Measurements from ENCODE around the gene PCDH1.
"Not testable (repeated sequence)": the region's sequence is repeated elsewhere in the genome, so short reads cannot be mapped to it uniquely, and the experiment has no call there.

PCDH1 gene

DNA sequence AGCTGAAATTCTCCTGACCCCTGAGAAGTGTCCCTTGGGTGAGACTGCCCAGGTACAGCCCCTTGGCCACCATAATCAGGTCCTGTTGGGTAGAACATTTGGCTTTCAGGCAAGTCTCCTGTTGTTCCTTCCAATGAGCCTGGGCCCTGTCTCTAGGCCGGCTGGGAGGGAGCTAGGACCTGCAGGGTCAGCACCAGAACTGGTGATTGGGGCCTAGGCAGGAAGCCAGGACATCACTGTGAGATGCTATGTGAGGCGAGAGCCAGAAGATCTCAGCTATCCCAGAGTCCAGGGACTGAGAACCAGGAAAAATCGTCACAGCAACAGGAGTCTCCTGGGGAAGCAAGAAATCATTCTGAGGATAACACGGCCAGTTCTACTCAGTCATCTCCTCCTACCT lies 51.5 kb downstream of the PCDH1 start:
- DNase-seq: no peak

DNA sequence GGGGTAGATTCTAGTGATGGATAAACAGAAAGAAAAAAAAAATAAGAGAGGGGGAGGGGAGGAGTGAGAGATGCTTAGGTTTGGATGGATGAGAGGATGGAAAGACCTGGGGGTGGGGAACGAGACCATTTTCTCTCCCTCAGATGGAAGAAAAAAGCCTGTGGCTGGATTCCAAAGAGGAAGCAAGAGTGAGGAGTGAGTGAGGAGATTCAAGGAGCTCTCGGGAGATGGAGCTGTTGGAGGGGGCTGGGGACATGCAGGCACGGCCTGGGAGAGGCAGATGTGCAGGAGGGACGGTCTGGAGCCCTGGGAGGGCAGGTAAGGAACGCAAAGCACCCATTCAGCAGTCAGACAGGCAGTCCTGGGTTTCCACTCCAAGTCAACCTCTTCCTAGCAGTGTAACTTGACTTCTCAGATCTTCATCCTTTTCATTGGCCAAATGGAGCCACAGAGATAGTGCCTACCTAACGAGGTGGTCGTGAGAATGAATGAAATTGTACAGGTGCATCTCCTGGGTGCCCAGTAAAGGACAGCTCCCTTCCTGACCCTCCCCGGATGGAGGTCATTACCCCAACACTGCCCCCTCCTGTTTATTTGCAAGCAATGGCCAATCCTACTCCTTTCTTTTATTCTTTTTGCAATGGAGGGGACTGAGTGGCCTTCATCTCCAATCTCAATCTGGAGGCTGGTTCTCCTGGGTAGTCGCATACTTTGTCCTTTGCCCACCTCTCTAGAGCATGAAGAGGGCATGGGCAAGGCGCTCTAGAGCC lies 52.2 kb downstream of the PCDH1 start:
- peak; percentile 25 for DNase-seq

DNA sequence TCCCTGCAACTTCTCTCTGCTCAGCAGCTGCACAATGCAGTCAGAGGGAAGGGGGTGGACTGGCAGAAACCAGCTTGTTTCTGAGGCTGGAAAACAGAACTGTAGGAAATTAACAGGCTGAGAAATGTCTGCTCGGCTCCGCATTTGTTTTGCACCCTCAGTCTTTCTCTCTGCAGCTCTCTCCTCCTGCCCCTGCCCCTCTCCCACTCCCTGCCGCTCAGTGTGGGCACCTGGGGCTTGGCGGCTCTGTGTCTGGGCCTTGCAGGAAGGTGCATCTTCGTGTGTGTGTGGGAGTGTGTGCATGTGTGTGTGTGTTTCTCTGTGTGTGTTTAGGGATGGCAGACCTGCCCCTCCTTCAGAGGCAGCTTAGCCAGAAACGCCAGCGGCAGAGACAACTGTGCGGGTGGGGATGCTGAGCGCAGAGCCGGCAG lies 53.0 kb downstream of the PCDH1 start:
- no peak for DNase-seq

DNA sequence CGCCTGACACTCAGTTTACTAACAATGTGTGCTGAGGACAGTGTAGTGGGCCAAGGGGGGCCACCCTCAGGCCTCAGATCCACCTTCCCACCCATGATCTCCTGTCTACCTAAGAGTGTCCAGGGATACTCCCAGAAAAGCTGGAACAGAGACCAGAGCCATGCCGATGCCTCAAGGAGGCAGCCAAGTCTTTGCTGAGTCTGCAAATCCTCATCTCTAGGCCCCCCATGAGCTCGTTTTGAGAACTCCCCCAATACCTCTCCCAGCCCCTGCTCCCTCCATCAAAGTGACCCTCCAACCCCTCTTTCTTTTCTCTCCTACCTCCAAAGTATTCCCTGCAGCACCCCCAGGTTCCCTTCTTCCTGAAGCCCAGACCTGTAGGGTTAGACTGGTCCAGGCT lies 53.5 kb downstream of the PCDH1 start:
- no peak for DNase-seq

DNA sequence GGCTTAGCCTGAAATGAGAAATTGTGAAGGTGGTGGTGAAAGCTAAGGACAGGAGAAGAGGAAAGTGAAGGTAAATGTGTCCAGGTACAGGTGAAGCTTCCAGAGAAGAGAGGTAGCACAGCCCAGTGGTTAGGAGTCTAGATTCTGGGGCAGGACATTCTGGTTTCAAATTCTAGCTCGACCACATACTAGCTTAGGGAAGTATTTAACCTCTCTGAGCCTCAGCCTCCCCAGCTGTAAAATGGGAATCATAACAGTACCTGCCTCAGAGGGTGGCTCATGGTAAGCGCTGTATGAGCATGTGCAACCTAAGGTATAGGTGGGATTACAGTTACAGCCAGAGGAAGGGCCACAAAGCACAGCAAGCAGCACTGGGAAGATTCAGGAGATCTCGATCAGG lies 55.2 kb downstream of the PCDH1 start:
- DNase-seq: no peak

DNA sequence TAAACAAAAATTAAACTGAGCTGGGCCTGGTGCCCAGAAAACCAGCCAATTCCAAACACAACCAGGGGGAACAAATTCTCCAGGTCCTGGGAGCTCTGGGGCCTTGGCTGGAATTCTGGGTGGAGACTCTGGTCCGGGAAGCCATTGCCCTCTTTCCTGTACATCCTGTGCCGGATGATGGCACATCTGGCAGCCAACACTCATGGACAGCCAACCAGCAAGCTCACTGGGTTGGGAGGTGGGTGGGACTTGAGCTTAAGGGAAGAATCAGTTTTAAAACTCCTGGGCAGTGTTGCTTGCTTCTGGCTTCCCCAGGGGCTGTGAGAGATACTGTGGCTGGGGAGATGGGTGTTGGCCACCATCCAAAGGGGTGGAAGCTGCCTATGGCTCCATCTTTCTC lies 56.1 kb downstream of the PCDH1 start:
- DNase-seq: no peak

DNA sequence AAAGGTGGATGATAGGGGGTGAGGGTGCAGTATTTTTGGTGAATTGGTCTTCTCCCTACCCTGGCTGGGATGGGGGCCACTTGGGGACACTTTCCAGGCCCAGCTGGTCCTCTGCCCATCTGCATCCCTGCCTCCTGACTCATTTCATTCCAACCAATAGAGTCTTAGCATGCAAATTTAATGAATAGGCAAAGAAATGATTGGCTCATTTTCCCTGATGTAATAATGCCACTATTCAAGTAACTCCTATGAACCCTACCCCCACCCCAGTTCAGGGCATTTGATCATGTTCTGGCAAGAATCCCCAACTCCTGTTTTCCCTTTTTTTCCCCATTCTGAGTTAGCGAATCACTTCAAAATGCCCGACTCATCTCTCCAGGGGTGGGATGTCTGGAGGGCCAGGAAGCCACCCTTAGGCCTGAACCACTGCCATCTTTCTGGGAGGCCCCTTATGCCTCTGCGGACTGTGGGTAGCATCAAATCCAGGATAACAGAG lies 56.7 kb downstream of the PCDH1 start:
- no peak for DNase-seq

DNA sequence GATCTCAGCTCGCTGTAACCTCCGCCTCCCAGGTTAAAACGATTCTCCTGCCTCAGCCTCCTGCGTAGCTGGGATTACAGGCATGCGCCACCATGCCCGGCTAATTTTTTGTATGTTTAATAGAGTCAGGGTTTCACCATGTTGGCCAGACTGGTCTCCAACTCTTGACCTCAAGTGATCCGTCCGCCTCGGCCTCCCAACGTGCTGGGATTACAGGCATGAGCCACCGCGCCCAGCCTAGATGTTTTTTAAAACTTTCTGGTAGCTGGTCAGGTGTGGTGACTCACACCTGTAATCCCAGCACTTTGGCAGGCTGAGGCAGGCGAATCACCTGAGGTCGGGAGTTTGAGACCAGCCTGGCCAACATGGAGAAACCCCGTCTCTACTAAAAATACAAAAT lies 57.5 kb downstream of the PCDH1 start:
- not testable (repeated sequence) for DNase-seq

DNA sequence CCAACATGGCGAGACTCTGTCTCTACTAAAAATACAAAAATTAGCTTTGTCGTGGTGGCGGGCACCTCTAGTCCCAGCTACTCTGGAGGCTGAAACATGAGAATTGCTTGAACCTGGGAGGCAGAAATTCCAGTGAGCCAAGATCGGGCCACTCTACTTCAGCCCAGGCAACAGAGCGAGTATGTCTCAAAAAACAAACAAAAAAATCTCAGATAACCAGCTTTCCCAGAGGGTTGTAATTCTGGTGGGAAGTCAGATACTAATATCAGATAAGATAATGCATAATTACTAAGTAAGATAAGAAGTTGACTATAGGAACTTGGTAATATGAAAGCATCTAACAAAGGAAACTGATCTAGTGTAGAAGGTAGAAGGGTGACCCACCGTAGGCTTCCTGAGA lies 60.6 kb downstream of the PCDH1 start:
- DNase-seq: no peak

DNA sequence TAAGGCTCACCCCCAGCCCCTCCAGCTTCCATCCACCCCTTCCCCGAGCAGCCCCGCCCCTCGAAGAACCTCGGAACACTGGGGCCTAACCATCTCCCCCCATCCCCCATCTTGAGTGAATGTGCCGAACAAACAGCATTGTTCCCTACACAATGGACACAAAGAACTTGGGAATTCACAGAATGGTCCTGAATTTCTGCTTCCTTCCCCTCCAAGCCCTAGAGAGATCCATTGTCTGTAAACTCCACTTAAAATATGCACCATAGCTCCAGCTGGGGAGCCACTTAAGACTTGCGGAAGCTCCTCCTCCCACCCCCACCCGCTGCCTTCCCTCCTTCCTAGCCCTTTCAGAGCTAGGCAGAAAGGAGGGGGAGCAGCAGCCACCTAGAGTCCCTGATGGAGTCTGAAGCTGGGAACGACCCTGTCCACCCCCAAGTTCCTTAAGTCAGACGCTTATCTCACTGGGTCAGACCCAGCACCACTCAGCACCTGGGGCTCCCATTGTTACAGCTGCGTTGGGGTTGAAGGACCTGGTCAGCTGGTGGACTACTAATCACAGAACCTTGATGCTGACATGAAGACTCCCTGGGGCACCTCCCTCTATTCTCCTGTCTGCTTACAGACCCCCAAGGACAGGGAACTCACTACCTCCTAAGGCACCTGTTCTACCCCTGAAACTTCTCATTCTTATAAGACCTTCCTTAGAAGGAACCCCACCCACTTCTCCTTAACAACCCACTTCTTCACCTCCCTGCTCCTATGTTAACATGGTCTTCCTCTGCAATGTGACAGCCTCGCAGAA lies 61.4 kb downstream of the PCDH1 start:
- DNase-seq: no peak

DNA sequence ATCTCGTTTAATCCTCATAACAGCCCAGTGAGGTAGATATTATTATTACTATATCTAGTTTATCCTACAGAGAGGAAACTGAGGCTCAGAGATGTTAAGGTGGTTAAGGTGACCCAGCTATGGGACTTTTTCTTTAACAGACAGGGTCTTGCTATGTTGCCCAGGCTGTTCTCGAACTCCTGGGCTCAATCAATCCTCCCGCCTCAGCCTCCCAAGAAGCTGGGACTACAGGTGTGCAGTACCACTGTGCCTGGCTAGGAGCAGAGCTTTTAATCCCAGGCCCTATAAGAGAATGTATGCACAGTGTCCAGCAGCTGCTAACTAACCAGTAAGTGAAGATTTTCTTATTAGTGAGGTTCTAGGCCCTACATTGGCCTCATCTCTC lies 62.4 kb downstream of the PCDH1 start:
- no peak for DNase-seq

DNA sequence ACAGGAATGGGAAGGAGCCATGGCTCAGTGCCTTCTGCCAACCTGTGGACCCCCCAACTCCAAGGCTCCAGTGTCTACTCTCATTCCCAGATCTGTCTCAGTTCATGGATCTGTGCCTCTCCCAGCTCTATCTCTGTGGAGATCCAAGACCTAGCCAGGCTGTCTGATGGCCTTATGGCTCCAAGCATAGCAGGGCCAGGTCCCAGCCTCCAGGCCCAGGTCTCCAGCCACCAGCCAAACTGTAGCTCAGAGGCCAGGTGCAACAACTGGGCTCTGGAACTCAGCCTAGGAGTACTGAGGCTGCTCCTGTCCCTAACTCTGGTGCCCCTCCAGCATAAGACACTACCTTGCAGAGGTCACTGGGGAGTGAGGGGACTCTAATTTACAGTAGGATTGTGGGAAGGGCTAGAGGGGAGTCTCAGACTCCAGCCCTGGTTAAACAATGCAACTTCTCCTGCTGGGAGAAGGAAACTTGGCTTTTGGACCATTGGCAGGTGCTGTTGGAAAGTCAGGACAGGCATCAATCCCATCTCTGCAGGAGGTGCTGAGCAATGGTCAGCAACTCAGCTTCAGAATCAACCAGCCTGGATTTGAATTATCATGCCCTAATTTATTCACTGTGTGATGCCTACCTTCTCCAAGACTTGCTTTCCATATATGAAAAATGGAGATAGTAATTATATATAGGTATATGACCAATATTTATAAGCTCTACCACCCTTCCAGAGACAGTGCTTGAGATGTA lies 63.0 kb downstream of the PCDH1 start:
- no peak for DNase-seq

DNA sequence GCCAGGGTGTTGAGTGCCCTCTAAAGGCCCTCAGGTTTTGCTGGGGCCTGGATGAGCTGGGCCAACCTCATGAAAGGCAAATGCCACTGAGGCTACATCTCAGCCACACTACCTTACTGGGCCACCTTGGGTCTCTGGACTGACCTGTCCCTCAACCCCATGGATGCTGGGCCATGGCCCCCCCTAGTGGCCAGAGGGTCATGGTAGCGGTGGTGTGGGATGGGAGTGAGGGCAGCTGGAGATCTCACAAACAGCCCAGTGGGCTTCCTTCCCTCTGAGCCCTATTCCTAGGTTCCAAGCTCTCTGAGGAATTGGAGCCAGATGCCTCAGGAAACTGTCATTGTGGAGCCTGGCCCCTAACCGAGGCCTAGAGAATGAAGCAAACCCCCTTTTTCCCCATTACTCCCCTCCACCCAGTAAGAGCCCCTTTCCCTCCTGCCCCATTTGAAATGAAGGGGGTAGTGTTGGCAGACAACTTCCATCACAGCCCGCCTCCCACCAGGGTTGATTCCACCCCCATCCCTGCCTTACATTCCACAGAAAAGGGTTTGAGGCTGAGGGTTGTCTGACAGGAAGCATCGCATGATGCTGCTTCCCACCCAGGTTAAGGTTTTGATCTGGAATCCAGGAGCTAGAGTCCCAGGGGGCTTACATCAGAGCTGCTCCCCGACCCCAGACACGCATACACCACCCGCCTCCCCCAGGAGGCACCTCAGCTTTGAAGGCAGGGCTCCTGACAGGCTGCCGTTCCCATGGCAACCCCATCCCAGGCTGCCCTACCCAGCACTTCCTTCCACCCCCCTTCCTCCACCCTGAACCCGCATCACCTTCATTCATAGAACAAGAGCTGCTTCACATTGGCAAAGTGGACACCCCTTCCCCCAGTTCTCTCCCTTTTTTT lies 63.9 kb downstream of the PCDH1 start:
- peak; percentile 56 for DNase-seq

DNA sequence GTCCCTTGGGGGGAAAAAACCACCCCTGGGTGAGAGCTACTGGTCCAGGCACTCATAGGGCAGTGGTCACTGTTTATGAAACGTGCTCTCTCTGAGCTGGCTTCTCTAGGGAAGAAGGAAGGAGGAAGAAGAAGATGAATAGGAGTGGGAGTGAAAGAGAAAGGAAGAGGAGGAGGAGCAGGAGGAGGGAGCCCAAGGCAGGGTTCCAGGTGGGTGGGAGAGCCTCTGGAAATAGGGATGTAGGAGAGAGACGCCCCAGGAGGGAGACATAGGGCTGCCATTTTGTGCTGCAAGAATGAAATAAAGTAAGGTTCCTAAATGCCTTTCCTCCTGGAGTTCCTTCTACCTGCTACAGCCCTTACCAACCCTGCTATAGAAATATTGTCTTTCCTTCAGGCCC lies 65.7 kb downstream of the PCDH1 start:
- no peak for DNase-seq

DNA sequence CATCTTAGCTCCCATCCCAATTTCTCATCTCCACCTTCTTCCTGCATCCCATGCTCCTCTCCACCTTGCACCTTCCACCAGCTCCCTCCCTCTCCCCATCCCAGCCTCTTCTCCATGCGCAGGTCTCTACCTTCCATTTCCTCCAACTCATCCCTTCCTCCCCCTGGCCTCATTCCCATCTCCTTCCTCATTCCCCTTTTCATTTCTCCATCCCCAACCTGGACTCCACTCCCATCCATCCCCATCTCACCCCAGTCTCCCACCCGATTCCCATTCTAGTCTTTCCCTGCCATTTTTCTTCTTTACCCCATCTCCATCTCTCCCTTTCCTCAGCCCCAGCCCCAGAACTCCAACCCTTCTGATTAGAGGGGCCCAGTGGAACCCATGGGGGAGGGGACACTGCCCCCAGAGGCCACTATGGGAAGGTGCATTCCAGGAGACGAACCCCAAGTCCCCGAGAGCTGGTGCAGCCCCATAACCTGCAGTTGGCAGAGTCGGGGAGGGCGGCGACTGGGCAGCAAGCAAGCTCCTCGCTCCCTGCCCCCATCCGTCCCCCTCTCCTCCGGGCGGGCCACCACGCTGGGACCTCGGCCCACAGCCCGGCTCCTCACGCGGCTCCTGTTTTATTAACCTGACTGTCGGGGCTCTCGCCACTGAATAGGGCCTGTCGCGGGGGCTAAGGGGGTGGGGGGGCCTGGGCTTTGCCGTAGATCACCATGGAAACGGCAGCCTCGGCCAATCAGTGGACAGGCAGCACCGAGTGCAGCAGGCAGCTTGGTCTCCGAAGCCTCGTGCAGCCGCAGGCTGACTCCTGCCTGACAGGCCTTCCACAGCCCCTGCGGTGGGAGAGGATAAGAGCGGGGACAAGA lies 66.7 kb downstream of the PCDH1 start:
- peak; percentile 33 for DNase-seq

DNA sequence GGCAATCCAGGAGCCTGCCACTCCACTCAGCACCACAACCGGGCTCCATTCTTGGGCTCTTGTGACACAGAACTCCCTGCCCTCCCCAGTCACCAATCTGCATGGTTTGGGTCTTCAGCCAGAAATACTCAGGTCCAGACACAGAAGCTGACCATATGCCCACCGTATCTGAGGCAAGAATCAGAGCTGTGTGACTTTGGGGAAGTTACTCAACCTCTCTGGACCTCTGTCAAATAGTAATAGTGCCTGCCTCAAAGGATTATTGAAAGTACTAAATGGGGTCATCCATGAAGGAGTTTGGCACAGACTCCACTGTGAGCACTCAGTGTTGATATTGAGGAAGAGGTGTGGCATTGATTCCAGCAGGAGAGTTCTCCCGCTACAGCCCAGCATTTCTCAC lies 67.5 kb downstream of the PCDH1 start:
- DNase-seq: no peak

DNA sequence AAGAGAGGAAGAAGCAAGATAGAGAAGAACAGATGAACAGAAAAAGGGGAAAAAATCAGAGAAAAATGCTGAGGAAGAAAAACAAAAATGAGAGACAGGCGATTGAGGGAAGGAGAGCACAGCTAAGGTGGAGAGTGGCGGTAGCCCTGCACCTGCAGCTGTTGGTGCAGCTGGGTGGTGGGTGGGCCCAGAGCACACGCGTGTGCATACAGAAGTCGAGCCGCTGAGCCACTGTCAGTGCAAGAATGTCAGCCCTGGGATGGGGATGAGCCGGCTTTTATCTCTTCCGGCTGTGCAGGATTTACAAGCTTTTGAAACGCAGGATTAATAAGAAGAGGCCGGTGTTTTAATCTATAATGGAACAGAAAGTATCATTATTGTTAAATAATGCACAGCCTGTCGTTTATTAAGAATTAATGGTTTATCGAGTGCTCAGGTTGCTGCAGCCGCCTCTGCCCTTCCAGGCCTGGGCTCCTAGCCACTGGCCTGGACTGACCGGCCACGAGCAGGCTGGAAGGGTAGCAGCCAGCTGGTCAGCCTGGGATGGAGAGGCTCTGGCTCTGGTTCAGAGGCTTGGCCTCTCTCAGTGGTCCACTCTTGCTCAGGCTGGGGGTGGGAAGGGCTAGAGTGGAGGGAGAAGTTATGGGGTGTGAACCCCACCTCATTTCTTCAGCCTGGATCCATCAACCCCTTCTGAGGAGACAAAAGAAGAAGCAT lies 68.7 kb downstream of the PCDH1 start:
- DNase-seq: no peak

DNA sequence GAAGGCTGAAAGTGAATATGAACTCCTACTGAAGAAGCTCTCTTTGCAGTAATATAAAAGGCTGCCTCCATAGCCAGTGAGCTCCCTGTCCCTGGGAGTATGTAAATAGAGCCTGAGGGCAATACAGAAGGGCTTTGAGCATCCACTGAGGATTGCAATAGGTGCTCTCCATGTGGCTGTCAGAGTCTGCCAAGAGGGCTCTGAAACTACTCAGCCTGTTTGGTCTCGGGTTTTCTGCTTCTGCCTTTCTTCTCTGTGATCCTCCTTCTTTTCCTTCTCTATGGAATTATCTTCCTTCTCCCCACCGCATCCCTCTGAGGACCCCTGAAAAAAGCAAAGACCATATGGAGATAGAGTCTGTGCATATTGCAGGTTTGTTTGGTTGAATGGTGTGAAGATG lies 69.4 kb downstream of the PCDH1 start:
- DNase-seq: no peak

DNA sequence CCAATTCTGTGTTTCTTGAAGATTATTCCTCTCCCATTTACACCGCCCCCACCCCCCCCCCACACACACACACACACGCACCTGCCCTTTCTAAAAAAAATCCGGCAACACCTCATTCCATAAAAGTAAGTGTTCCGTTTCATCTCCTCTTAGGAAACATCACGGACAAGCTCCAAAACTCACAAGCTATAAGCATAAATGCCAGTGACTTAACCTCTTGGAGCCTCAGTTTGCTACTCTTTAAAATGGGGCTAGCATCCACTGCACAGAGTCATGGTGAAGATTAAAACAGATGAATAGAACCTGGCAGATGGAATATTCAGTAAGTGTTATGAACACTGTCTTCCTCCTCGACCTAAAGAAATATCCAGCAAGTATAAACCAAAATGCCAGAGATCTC lies 70.5 kb downstream of the PCDH1 start:
- no peak for DNase-seq

DNA sequence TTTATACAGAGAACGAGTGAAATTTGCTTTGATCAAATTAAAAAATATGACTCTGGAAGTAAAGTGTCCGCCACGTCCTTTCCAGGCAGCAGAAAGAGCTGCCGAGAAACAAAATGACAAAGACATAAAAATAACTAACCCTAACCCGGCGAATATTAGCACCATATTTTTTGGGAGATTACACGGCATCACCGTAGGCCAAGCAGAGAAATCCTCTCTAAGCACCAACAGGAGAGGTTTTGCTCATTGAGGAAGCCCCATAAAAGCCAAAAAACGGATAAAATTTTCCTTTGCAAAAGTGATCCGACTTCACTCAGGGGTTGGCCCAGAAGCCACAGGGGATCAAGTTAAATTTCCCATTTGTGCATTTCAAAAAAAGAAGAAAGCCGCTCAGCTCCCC lies 70.9 kb downstream of the PCDH1 start:
- no peak for DNase-seq

DNA sequence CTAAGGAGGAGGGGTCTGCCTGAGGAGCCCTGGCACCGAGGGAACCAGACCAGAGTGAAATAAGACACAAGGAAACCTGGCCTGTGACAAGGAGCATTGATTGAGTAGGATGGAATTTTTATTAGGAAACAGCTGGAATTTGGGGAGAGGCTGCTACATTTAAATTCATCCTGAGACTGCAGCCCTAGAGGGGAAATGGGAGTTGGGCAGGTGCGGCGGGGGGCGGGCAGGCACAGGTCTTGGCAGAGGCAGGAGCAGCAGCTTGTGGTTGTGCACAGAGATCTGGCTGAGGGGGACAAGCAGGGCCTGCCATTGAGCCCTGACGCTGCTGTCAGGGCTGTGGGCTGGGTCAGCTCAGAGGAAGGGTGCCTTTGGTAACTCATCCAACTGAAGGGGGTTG lies 71.6 kb downstream of the PCDH1 start:
- DNase-seq: no peak

Measured in activated CD4-positive, alpha-beta T cell treated with anti-CD3 and anti-CD28 coated beads, Interleukin-10, Interleukin-2, amounts not matched to agents 100 ng/mL and 50 ng/mL, durations not matched to agents 16 hours and 8 hours (primary cell).